Testis (tissue), 2 donors: ENCODE measurements around the gene LRRC32.

Experiments used
- POLR2A ChIP-seq: fragments of 450-650 bp; IDR thresholded peaks from one replicate; pipeline ENCODE4 v1.6.1; 2017; ENCODE audit warnings: antibody characterized with exemption, mild to moderate bottlenecking, moderate library complexity
- TF ChIP-seq, protein P1 (sequence below), 3 experiments: fragments of 450-650 bp in 2 of 3; fragments of 200-600 bp in 1 of 3; sonication (generic) in 1 of 3; IDR thresholded peaks; one replicate each; pipeline ENCODE4 v1.5.1; 2016 to 2019; ENCODE audit warnings: antibody characterized with exemption in 3 of 3, mild to moderate bottlenecking in 2 of 3, moderate library complexity in 1 of 3

DNA sequence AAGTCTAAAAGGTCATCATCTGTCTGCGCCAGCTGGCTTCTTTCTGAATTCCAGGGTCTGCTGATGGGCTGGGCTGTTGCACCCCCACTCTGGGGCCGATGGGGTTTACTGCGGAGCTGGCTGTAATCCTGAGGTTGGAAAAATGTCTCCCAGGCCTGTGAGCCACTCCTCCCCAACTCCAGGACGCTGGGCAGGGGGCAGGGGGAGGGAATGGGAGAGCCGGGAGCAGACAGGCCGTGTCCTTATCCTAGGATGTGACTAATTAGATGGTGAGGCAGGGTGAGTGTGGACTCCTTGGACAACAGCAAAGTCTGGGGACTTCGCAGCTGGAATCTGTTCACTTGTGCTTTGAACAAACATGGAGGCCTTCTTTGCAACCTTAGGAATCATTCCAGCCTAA is 48.7 kb downstream of the LRRC32 start:
- TF ChIP-seq, protein P1, sequence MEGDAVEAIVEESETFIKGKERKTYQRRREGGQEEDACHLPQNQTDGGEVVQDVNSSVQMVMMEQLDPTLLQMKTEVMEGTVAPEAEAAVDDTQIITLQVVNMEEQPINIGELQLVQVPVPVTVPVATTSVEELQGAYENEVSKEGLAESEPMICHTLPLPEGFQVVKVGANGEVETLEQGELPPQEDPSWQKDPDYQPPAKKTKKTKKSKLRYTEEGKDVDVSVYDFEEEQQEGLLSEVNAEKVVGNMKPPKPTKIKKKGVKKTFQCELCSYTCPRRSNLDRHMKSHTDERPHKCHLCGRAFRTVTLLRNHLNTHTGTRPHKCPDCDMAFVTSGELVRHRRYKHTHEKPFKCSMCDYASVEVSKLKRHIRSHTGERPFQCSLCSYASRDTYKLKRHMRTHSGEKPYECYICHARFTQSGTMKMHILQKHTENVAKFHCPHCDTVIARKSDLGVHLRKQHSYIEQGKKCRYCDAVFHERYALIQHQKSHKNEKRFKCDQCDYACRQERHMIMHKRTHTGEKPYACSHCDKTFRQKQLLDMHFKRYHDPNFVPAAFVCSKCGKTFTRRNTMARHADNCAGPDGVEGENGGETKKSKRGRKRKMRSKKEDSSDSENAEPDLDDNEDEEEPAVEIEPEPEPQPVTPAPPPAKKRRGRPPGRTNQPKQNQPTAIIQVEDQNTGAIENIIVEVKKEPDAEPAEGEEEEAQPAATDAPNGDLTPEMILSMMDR (IDR thresholded peaks at IDR 0.05) = no peak
- no peak for TF ChIP-seq POLR2A
